Smooth muscle cell (in vitro differentiated cells): ENCODE measurements around the gene RNF26. TPM values are rescaled to one million over a fixed set of nuclear protein-coding genes. Genes with fewer than 3 reads are reported as not detected.

Experiments used
- DNase-seq: peaks from one replicate; lab custom pipeline; 2025; ENCODE audit not compliant: unreplicated experiment; lab: John Stamatoyannopoulos, UW
- H2AFZ ChIP-seq: fragments of 200-600 bp; sonication (generic); 2 replicates; pipeline ENCODE4 v1.6.0; 2016; ENCODE audit warnings: antibody characterized with exemption, low read depth, mild to moderate bottlenecking
- H3F3A ChIP-seq: fragments of 200-600 bp; sonication (generic); 2 replicates; pipeline ENCODE4 v1.6.0; 2017; ENCODE audit warnings: antibody characterized with exemption, low read depth
- H3K27ac ChIP-seq: fragments of 200-600 bp; sonication (generic); 2 replicates; pipeline ENCODE4 v1.5.1; 2016; ENCODE audit warnings: low read depth, mild to moderate bottlenecking
- H3K27me3 ChIP-seq: fragments of 200-600 bp; sonication (generic); 2 replicates; pipeline ENCODE4 v1.6.1; 2016; ENCODE audit warnings: low read depth, mild to moderate bottlenecking
- H3K36me3 ChIP-seq: fragments of 200-600 bp; sonication (generic); 2 replicates; pipeline ENCODE4 v1.5.1; 2016; ENCODE audit warnings: low read depth
- H3K4me1 ChIP-seq: fragments of 200-600 bp; sonication (generic); 2 replicates; pipeline ENCODE4 v1.5.1; 2016; ENCODE audit warnings: low read depth
- H3K4me2 ChIP-seq: fragments of 200-600 bp; sonication (generic); 2 replicates; pipeline ENCODE4 v1.6.0; 2016; ENCODE audit warnings: mild to moderate bottlenecking
- H3K4me3 ChIP-seq: fragments of 200-600 bp; sonication (generic); 2 replicates; pipeline ENCODE4 v1.5.1; 2016; ENCODE audit warnings: mild to moderate bottlenecking
- H3K79me2 ChIP-seq: fragments of 200-600 bp; sonication (generic); 2 replicates; pipeline ENCODE4 v1.6.0; 2016; ENCODE audit warnings: low read depth, mild to moderate bottlenecking
- H3K9ac ChIP-seq: fragments of 200-600 bp; sonication (generic); 2 replicates; pipeline ENCODE4 v1.6.0; 2016; ENCODE audit warnings: low read depth
- H3K9me3 ChIP-seq: fragments of 200-600 bp; sonication (generic); replicated peaks from 2 replicates; pipeline ENCODE4 v1.5.1; 2016; ENCODE audit warnings: low read depth
- H4K20me1 ChIP-seq: fragments of 200-600 bp; sonication (generic); 2 replicates; pipeline ENCODE4 v1.6.0; 2016; ENCODE audit warnings: low read depth
- WGBS: methylation state at CpG from one replicate; pipeline ENCODE4 v1.1.7; 2016; ENCODE audit warnings: low lambda C conversion rate; 5-methylcytosine and 5-hydroxymethylcytosine counted together
- polyA plus RNA-seq: library from polyadenylated mRNA; unstranded; fragments of >200 nt; fragmentation: Nextera tagmentation; extraction: Ambion mirVana; gene quantifications from 2 replicates; pipeline ENCODE4 v1.2.1, GENCODE V29; 2016
- total RNA-seq: library from RNA; depleted of rRNA; stranded (reverse); fragments of >200 nt; gene quantifications from 2 replicates; pipeline ENCODE4 v1.2.3, GENCODE V29; 2014
- TF ChIP-seq, protein P1 (sequence below): fragments of 200-600 bp; sonication (generic); IDR thresholded peaks from 2 replicates; pipeline ENCODE4 v1.5.1; 2017; ENCODE audit warnings: borderline replicate concordance, mild to moderate bottlenecking, antibody characterized with exemption; ENCODE audit not compliant: insufficient read depth, poor library complexity, severe bottlenecking

The RNF26 gene
- total and polyA plus RNA-seq, 2 experiments from 2014 or later: 14.6 to 63.1 TPM

DNA sequence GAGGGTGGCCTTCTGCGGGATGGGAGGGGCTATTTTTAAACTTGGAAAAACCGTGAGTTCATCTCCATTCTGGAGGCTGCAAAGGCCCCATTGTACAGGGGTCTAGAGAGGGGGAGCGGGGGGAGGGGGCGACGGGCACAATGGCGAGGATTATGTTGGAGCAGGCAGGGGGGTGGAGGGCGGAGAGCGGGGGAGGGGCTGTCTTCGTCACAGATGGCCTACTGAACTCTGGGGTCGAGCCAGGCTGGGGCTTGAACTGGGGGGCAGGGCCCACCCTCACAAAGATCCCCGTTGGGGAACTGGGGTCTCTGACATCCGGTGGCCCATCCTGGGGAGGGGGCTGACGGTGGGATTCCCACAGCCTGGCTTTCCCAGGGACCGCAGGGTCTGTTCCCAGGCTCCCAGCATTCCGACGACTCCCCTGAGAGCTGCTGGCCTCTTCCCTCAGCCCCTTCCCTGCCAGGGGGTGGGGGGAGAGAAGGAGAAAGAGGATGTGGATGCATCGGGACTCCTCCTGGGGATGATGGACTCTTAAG is 14.0 kb upstream of the RNF26 start:
- TF ChIP-seq, protein P1, sequence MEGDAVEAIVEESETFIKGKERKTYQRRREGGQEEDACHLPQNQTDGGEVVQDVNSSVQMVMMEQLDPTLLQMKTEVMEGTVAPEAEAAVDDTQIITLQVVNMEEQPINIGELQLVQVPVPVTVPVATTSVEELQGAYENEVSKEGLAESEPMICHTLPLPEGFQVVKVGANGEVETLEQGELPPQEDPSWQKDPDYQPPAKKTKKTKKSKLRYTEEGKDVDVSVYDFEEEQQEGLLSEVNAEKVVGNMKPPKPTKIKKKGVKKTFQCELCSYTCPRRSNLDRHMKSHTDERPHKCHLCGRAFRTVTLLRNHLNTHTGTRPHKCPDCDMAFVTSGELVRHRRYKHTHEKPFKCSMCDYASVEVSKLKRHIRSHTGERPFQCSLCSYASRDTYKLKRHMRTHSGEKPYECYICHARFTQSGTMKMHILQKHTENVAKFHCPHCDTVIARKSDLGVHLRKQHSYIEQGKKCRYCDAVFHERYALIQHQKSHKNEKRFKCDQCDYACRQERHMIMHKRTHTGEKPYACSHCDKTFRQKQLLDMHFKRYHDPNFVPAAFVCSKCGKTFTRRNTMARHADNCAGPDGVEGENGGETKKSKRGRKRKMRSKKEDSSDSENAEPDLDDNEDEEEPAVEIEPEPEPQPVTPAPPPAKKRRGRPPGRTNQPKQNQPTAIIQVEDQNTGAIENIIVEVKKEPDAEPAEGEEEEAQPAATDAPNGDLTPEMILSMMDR: no peak
- H3K27me3 ChIP-seq: no peaks in the 10 kb centered on the region
- H3K4me3 ChIP-seq: peak overlapping the region; percentile 60
- no peaks in the 10 kb centered on the region for H3K9me3 ChIP-seq
- peak overlapping the region; percentile 41 for H3K27ac ChIP-seq
- peak overlapping the region; percentile 39 for H3K9ac ChIP-seq
- peak overlapping the region; percentile 91 for H2AFZ ChIP-seq
- no peak for DNase-seq
- H3F3A ChIP-seq: peaks cover 43% of the 10 kb centered on the region
- H3K36me3 ChIP-seq: no peaks in the 10 kb centered on the region
- H3K4me2 ChIP-seq: peak overlapping the region; percentile 98
- peaks cover 58% of the 10 kb centered on the region for H3K4me1 ChIP-seq
- H4K20me1 ChIP-seq: no peaks in the 10 kb centered on the region
- 37% methylated on average over 17 of the region's 17 CpGs for WGBS
- H3K79me2 ChIP-seq: no peaks in the 10 kb centered on the region

DNA sequence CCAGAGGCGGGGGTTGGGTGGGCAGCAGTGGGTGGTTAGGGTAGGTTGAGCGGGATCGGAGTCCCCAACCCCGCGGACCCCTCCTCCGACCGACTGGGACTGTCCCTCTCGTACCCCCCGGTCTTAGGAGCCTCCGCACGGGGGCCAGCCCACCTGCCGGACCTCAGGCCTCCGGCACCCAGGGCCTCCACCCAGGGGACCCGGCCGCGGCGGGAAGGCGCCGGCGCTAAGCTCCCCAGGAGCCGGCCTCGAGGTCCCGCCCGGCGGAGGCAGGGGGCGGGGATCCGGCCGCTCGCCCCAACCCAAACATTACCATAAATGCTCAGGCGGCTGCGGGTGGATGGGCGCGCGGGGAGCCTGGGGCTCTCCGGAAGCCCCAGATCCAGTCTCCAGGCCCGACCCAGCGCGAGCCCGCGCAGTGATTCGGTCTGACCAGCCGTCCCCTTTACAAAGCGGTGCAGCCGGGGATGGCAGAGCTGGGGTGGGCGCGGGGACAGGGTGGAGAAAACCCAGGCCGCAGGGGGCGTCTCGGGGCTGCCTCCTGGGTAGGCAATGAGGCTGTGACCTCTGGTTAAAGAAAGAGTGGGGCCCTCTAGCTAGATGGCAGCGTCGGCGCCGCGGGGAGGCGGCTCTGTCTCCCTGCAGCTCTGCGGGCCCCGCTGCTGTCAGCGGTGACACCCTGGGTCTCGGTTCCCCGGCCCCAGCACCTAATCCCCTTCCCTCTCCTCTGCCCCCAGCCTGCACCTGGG is 13.4 kb upstream of the RNF26 start:
- peak overlapping the region; percentile 46 for H3K27ac ChIP-seq

DNA sequence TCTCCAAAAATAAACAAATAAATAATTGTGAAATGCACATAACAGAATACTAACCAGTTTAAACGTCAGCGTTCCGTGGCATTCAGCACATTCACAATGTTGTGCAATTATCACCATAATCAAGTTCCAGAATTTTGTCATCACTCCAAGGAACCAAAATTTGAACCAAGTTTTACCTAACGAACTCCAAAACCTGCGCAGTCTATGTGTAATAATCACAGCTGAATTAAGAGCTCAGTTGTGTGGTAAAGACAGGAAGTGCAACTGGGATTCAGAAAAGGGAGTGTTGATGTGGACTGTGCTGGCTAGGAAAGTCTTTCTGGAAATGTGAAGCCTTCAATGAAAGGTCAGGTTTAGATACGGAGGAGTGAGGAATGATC is 12.0 kb upstream of the RNF26 start:
- Histone ChIP-seq H3K27me3 (no peaks in the 10 kb centered on the region), H3K9ac (no peak overlapping the region), H3K4me2 (no peak overlapping the region), H3K4me1 (peaks cover 41% of the 10 kb centered on the region), H3K9me3 (no peaks in the 10 kb centered on the region), H4K20me1 (no peaks in the 10 kb centered on the region), H3K79me2 (no peaks in the 10 kb centered on the region), H3K27ac (no peak overlapping the region), H2AFZ (no peak overlapping the region), H3K4me3 (no peak overlapping the region), H3F3A (peaks cover 41% of the 10 kb centered on the region), H3K36me3 (no peaks in the 10 kb centered on the region)
- no peak for DNase-seq
- WGBS: 71% methylated on average over 6 of the region's 6 CpGs
- TF ChIP-seq, protein P1: no peak

More for the DNA sequence above, 13.4 kb upstream of the RNF26 start:
- WGBS: under 1% methylated on average over 43 of the region's 60 CpGs
- Histone ChIP-seq H4K20me1 (no peaks in the 10 kb centered on the region), H3K9ac (peak overlapping the region; percentile 39), H3K4me1 (peaks cover 51% of the 10 kb centered on the region), H3K4me2 (peak overlapping the region; percentile 98), H3K4me3 (peak overlapping the region; percentile 60), H3K36me3 (no peaks in the 10 kb centered on the region), H2AFZ (peak overlapping the region; percentile 91), H3K79me2 (no peaks in the 10 kb centered on the region), H3K27me3 (no peaks in the 10 kb centered on the region), H3F3A (peaks cover 43% of the 10 kb centered on the region), H3K9me3 (no peaks in the 10 kb centered on the region)
- no peak for DNase-seq
- TF ChIP-seq, protein P1: no peak
